Thyroid gland (tissue), 4 donors: Measurements from ENCODE around the gene CNOT2.

ENCODE experiments used
- POLR2A ChIP-seq, 2 donors: fragments of 450-650 bp; IDR thresholded peaks; one replicate each; pipeline ENCODE4 v1.6.1; 2017; ENCODE audit warnings: antibody characterized with exemption in 2 of 2, mild to moderate bottlenecking in 2 of 2, moderate library complexity in 1 of 2
- TF ChIP-seq, protein P1 (sequence below), 6 experiments: fragments of 200-600 bp in 3 of 6; fragments of 450-650 bp in 3 of 6; sonication (generic) in 3 of 6; IDR thresholded peaks; one replicate each; pipeline ENCODE4 v1.5.1; 2016 to 2019; ENCODE audit warnings: antibody characterized with exemption in 6 of 6, mild to moderate bottlenecking in 2 of 6, inconsistent platforms in 1 of 6, moderate library complexity in 1 of 6

DNA sequence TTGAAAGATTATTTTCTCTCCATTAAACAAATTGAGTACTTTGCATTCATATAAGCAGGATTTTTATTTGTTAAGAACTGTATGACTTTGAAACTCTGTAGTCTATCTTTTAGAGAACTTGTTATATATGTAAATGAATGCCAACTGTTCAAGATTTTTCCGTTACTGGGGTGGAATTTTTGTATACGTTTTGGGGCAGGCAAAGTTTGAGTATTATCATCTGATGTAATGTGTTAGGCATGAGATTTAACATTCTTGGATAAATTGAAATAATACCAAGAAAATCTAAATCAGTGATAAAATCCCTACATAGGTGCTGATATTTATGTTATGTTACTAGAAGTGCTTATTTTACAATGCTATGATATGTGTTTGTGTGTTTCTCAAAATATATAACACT, 8.4 kb downstream of the CNOT2 start:
- TF ChIP-seq, protein P1, sequence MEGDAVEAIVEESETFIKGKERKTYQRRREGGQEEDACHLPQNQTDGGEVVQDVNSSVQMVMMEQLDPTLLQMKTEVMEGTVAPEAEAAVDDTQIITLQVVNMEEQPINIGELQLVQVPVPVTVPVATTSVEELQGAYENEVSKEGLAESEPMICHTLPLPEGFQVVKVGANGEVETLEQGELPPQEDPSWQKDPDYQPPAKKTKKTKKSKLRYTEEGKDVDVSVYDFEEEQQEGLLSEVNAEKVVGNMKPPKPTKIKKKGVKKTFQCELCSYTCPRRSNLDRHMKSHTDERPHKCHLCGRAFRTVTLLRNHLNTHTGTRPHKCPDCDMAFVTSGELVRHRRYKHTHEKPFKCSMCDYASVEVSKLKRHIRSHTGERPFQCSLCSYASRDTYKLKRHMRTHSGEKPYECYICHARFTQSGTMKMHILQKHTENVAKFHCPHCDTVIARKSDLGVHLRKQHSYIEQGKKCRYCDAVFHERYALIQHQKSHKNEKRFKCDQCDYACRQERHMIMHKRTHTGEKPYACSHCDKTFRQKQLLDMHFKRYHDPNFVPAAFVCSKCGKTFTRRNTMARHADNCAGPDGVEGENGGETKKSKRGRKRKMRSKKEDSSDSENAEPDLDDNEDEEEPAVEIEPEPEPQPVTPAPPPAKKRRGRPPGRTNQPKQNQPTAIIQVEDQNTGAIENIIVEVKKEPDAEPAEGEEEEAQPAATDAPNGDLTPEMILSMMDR (IDR thresholded peaks at IDR 0.05) = no peak
- no peak for TF ChIP-seq POLR2A (IDR thresholded peaks at IDR 0.05)
